Common myeloid progenitor, CD34-positive (primary cell): ENCODE measurements around the gene ARHGAP26.

Experiments
- CTCF ChIA-PET: fragments of 350-600 bp; sonication (Branson Sonifier 250); formaldehyde crosslinking; loops from one replicate; lab custom pipeline; 2021; ENCODE audit warnings: antibody characterized with exemption; lab: Charles Lee
- POLR2A ChIA-PET: fragments of 350-600 bp; sonication (Branson Sonifier 250); formaldehyde crosslinking; loops from one replicate; lab custom pipeline; 2021; ENCODE audit warnings: antibody characterized with exemption; lab: Charles Lee
- DNase-seq, 3 donors: peaks; one replicate each; pipeline versions ENCODE4 v3.0.0 to v3.0.0-alpha.2; 2013
- H3K27ac ChIP-seq, 2 experiments: 1 replicate in 1 of 2; 2 replicates in 1 of 2; pipeline ENCODE4 v1.7.0; 2013; ENCODE audit warnings: inconsistent platforms in 2 of 2, low read length in 2 of 2, mild to moderate bottlenecking in 2 of 2, low read depth in 1 of 2, moderate library complexity in 1 of 2; ENCODE audit not compliant: severe bottlenecking in 2 of 2, insufficient read depth in 1 of 2, poor library complexity in 1 of 2
- H3K27me3 ChIP-seq, 5 experiments: replicated peaks in 2 of 5; 1 replicate in 3 of 5; 2 replicates in 2 of 5; pipeline versions ENCODE4 v1.6.1 to v1.7.0; 2013; ENCODE audit warnings: low read length in 4 of 5, mild to moderate bottlenecking in 2 of 5, moderate library complexity in 2 of 5, inconsistent platforms in 1 of 5; ENCODE audit not compliant: insufficient read depth in 5 of 5, control insufficient read depth in 4 of 5
- H3K36me3 ChIP-seq, 4 experiments: 1 replicate in 2 of 4; 2 replicates in 2 of 4; pipeline versions ENCODE4 v1.6.1 to v1.7.0; 2013; ENCODE audit warnings: low read length in 3 of 4, control low read depth in 1 of 4, mild to moderate bottlenecking in 1 of 4; ENCODE audit not compliant: control insufficient read depth in 4 of 4, insufficient read depth in 4 of 4
- H3K4me1 ChIP-seq, 4 experiments: 1 replicate in 3 of 4; 2 replicates in 1 of 4; pipeline versions ENCODE4 v1.6.1 to v1.7.1; 2013; ENCODE audit warnings: low read length in 3 of 4, mild to moderate bottlenecking in 3 of 4, control low read depth in 1 of 4, inconsistent platforms in 1 of 4, moderate library complexity in 1 of 4; ENCODE audit not compliant: control insufficient read depth in 4 of 4, insufficient read depth in 4 of 4; ENCODE audit errors: control extremely low read depth in 1 of 4
- H3K4me3 ChIP-seq, 7 experiments: 1 replicate in 4 of 7; 2 replicates in 3 of 7; pipeline versions ENCODE4 v1.5.1 to v1.7.0; 2013; ENCODE audit warnings: mild to moderate bottlenecking in 7 of 7, low read length in 6 of 7, moderate library complexity in 6 of 7, inconsistent platforms in 2 of 7, low read depth in 2 of 7, control low read depth in 1 of 7; ENCODE audit not compliant: insufficient read depth in 4 of 7, control insufficient read depth in 1 of 7; ENCODE audit errors: extremely low read depth in 1 of 7
- H3K9me3 ChIP-seq, 5 experiments: 1 replicate in 4 of 5; 2 replicates in 1 of 5; pipeline versions ENCODE4 v1.6.1 to v1.7.1; 2013; ENCODE audit warnings: low read length in 4 of 5, mild to moderate bottlenecking in 2 of 5, inconsistent platforms in 1 of 5, low read depth in 1 of 5, moderate library complexity in 1 of 5; ENCODE audit not compliant: control insufficient read depth in 4 of 5, insufficient read depth in 2 of 5; ENCODE audit errors: control extremely low read depth in 1 of 5
- WGBS: methylation state at CpG from one replicate; pipeline ENCODE4 v1.1.5; 2013; ENCODE audit not compliant: insufficient coverage; 5-methylcytosine and 5-hydroxymethylcytosine counted together

Gene ARHGAP26

DNA sequence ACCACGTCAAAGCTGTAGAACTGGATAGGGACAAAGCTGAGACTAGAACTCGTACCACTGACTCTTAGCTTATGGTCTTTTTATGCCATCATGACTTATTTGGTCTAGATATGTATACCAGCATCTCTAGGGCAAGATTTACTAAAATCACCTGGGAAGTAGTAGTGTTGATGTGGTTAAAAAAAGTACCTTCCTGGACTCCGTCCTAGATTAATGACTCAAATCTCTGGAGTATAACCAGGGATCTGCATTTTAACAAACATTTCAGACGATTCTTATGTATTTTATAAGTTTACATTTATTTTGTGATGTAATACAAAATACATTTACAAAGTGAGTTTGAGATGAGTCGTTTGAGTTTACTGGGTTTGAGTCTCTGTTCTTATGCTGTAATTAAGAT lies 68.7 kb downstream of the ARHGAP26 start:
- CTCF ChIA-PET = interaction anchor here (0.6 to 2.0 kb wide), 7 partner anchors 15 to 120 kb away, joined by 3 to 5 read pairs (median 4); no protein-coding TSS in a partner anchor
- POLR2A ChIA-PET = no interaction called here
- DNase-seq = no peak

DNA sequence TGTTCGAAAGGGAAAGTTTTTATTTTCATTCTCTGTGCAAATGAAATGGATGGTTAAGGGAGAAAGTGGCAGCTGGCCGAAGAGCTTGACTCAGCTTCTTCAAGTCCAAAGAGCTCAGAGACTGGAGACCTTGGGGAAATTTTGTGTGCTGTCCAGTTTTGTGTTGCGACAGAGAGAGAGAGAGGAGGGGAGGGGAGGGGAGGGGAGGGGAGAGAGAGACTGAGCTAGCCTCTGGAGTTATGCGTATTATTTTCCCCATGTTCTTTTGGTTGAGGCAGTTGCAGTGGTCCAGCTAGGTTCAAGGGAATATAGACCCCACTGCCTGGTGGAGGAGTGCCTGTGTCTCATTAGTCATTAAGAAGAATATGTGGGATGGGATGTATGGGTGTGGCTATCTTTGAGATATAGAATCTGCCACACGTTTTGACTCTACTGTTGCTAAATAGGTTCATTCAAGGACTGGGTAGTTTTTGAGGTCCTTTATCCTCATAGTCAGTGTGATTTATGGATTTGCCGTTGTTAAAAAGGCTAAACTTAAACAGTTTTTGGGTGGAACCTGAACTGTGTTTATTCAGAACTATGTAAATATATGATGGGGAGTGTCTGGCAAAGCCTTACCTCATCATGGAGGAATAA lies 69.7 kb downstream of the ARHGAP26 start:
- ChIA-PET CTCF (interaction anchor here (0.8 to 1.9 kb wide), 3 partner anchors 16 to 41 kb away, joined by 3 to 5 read pairs (median 3); no protein-coding TSS in a partner anchor), POLR2A (no interaction called here)
- no peak for DNase-seq
- H3K36me3 ChIP-seq = no peaks in the 10 kb centered on the region
- H3K4me1 ChIP-seq = peaks cover under 1 to 18% (median 10%) of the 10 kb centered on the region in 4 experiments
- H3K9me3 ChIP-seq = no peaks in the 10 kb centered on the region
- H3K4me3 ChIP-seq = no peak overlapping the region
- 77% methylated on average over 4 of the region's 6 CpGs for WGBS
- no peak overlapping the region for H3K27ac ChIP-seq
- H3K27me3 ChIP-seq = no peaks in the 10 kb centered on the region

More for the DNA sequence above, 68.7 kb downstream of the ARHGAP26 start:
- no peaks in the 10 kb centered on the region for H3K27me3 ChIP-seq
- no peaks in the 10 kb centered on the region for H3K36me3 ChIP-seq
- WGBS = 100% methylated on average over 2 of the region's 5 CpGs
- H3K4me1 ChIP-seq = peaks cover 0 to 14% (median 6%) of the 10 kb centered on the region in 4 experiments
- no peak overlapping the region for H3K27ac ChIP-seq
- H3K9me3 ChIP-seq = no peaks in the 10 kb centered on the region
- H3K4me3 ChIP-seq = no peak overlapping the region

DNA sequence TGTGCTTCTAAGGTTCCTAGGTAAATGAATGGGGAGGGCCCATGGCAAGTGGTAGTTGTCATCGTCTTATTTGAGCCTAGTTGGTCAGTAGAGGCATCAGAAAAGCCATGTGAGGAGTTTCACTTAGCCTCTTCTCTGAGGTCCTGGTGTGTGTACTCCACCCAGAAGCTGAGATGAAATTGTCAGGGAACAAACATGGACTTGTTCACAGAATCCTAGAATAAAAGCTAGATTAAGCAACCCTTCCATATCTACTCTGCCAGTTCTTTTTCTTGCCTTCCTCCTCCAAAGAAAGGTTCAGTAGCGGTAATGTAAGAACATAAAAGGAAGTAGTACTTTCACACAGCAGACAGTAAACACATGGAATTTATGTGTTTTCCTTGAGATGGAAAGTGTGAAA lies 70.4 kb downstream of the ARHGAP26 start:
- WGBS = 100% methylated on average over 1 of the region's 2 CpGs
- ChIA-PET POLR2A (no interaction called here), CTCF (interaction anchor here (1.6 kb wide), 1 partner anchor 8 kb away, joined by 3 read pairs; no protein-coding TSS in a partner anchor)
- H3K27ac ChIP-seq = no peak overlapping the region
- H3K4me1 ChIP-seq = peaks cover 6 to 26% (median 17%) of the 10 kb centered on the region in 4 experiments
- no peaks in the 10 kb centered on the region for H3K9me3 ChIP-seq
- H3K27me3 ChIP-seq = no peaks in the 10 kb centered on the region
- DNase-seq = no peak
- no peaks in the 10 kb centered on the region for H3K36me3 ChIP-seq
- no peak overlapping the region for H3K4me3 ChIP-seq

DNA sequence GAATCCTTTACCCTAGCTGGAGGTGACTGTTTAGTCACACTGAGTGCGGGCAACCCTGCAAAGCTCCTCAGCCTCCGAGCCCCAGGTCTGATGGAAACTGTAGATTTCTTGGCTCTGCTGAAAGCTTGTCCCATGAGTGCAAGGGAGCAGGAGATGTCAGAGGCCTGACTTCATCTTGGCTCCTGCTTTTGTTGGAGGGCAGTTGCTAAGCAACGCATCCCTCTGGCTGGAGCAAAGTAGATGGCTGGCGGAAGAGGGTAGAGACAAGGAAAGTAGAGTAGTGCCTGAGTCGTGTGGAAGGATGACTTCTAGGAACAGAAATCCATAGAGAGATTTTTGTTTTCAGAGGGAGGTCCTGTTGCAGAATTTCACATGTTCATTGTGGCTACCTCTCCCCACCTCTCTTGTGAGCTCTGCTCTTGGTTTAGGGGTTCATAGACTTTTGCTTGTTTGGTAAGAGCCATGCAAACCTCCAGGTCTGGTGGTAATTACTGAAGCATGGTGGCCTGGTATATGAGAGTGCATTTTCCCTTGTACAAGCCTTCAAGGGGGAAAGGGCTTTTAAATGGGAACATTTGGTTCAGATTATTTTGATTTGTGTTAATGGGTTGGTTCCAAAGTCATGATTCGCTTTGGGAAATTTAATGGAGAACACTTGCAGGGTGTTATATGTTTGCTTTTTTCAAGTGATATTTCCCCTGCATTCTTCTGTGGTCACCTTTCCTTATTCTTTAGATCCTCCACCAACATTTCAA lies 71.5 kb downstream of the ARHGAP26 start:
- Histone ChIP-seq H3K36me3 (no peaks in the 10 kb centered on the region), H3K4me3 (no peak overlapping the region), H3K27me3 (no peaks in the 10 kb centered on the region), H3K4me1 (peaks cover 12 to 32% (median 21%) of the 10 kb centered on the region in 4 experiments), H3K27ac (no peak overlapping the region), H3K9me3 (no peaks in the 10 kb centered on the region)
- ChIA-PET CTCF (interaction anchor here (1.6 kb wide), 1 partner anchor 9 kb away, joined by 3 read pairs; no protein-coding TSS in a partner anchor), POLR2A (no interaction called here)
- WGBS = 100% methylated on average over 4 of the region's 6 CpGs
- no peak for DNase-seq

DNA sequence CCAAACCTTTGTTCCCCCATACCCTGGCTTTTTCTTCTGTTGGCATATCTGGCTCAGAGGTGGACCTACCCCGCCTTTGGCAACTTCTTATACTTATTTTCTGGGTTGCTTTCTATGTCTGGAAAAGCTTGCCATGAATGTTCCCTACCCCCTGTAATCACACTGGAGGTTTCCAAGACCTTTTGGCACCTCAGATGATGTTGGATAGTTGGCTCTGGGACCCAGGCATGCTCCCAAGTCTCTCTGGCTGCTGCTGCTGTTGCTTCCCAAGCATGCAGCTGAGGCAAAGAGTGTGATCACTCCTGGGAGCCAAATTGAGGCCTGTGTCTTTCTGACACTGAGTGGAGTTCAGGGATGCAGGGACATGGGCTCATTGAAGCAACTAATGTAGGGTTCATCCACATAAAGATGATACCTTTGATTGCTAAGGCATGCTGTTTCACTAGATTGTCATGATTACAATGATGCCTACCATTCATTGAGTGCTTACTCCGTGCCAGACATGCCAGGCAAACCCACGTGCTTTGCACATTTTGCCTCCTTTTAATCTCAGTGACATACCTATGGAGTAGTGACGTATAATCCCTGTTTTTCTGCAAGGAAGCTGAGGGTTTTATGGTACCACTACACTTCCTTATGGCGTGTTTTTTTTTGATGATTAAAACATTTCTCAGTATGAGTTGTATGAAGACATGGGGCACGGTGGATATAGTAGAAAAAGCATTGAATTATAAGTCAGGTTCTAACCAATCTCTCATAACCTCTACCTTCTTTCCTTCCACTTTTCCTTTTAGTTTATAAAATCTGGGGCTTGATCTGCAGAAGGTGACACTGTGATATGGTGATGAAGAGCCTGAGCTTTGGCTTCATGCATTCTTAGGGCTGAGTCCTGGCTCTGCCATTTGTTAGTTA lies 73.1 kb downstream of the ARHGAP26 start:
- Histone ChIP-seq H3K27ac (no peak overlapping the region), H3K36me3 (no peaks in the 10 kb centered on the region), H3K4me1 (peaks cover 12 to 36% (median 25%) of the 10 kb centered on the region in 4 experiments), H3K4me3 (no peak overlapping the region), H3K9me3 (no peaks in the 10 kb centered on the region), H3K27me3 (no peaks in the 10 kb centered on the region)
- CTCF ChIA-PET = interaction anchor here (1.2 to 3.0 kb wide), 3 partner anchors 37 to 129 kb away, joined by 3 to 13 read pairs (median 4); no protein-coding TSS in a partner anchor
- POLR2A ChIA-PET = no interaction called here
- no peak for DNase-seq
- 94% methylated on average over 3 of the region's 6 CpGs for WGBS

DNA sequence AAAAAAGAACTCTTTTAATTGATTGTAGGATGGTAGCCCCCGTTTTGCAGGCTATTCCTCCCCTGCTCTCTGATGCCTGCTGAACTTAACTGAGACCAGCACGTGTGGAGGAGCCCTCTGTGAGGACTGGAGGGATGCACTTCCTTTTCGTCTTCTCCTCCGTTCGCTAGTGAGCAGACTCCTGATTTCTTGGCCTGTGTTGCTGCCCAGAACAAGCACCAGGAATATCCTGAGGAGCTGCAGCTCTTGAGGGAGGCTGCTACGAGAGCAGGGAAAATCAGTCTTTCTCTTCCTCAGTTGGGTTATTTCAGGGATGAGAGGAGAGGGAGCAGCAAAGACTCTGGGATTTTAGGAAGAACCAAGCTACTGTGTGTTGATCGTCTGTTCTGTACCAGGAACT lies 74.7 kb downstream of the ARHGAP26 start:
- POLR2A ChIA-PET = no interaction called here
- peak overlapping the region in 1 of 2 experiments; percentile 50 for H3K27ac ChIP-seq
- peaks cover 12 to 36% (median 25%) of the 10 kb centered on the region in 4 experiments for H3K4me1 ChIP-seq
- CTCF ChIA-PET = interaction anchor here (1.1 to 3.0 kb wide), 7 partner anchors 11 to 131 kb away, joined by 3 to 13 read pairs (median 4); no protein-coding TSS in a partner anchor
- no peak overlapping the region for H3K4me3 ChIP-seq
- no peaks in the 10 kb centered on the region for H3K27me3 ChIP-seq
- H3K36me3 ChIP-seq = no peaks in the 10 kb centered on the region
- DNase-seq = no peak
- 87% methylated on average over 7 of the region's 7 CpGs for WGBS
- no peaks in the 10 kb centered on the region for H3K9me3 ChIP-seq
